ENCODE results near the gene TRIM14.
A peak's percentile ranks its signal among the peaks of the same experiment; 100 is the strongest.

The TRIM14 gene, protein sequence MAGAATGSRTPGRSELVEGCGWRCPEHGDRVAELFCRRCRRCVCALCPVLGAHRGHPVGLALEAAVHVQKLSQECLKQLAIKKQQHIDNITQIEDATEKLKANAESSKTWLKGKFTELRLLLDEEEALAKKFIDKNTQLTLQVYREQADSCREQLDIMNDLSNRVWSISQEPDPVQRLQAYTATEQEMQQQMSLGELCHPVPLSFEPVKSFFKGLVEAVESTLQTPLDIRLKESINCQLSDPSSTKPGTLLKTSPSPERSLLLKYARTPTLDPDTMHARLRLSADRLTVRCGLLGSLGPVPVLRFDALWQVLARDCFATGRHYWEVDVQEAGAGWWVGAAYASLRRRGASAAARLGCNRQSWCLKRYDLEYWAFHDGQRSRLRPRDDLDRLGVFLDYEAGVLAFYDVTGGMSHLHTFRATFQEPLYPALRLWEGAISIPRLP

DNA sequence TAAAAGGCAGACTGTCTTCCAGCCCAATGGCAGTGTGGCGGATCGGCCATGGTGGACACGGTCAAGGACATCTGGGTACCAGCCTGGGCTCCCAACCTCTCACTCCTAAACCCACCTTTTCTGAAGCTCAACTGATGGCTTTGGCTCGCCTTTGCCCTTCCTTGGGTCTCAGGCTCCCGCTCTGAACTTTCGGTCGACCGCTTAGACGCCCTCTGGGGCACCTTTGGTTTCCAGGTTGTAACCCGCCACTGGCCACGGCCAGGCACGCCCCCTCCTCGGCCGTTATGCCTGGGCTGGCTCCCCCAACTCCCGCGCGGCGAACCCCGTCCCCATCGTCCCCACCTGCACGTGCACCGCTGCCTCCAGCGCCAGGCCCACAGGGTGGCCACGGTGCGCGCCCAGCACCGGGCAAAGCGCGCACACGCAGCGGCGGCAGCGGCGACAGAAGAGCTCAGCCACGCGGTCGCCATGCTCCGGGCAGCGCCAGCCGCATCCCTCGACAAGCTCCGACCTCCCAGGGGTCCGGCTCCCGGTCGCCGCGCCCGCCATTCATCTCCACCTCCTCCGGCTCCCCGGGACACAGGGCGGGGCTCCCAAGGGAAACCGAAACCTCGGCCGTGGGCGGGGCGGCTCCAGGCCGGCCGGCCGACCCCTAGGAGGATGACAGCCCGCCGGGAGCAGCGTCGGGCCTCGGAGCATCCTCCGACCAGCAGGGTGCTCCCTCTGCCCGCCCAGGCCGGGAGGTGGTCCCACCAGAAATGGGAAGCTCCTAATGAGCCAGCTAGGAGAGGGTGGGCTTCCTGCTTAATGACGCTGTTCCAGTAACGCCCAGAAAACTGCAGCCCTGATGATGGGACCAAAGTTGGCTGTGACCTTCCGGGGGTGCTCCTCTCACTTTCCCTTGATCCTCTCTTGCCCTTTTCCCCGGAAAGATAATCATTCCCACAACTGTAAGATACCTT, at the start of gene TRIM14:
Gene TRIM14 (minus strand): TSS at position 583 of the 962 bp plus-strand sequence. CDS start 34 bp downstream, at position 549.
- Mint-ChIP-seq H3K9me3 (no peaks in the 10 kb centered on the region), H3K36me3 (ENCODE audit: low read depth) (peaks cover 47% of the 10 kb centered on the region), H3K4me3 (peak within 1 kb of the TSS; percentile 90), H3K27ac (peak within 1 kb of the TSS; percentile 97), H3K27me3 (no peaks in the 10 kb centered on the region), H3K4me1 (ENCODE audit: low read depth) (peaks cover 51% of the 10 kb centered on the region)
- DNase-seq: peak; percentile 79

DNA sequence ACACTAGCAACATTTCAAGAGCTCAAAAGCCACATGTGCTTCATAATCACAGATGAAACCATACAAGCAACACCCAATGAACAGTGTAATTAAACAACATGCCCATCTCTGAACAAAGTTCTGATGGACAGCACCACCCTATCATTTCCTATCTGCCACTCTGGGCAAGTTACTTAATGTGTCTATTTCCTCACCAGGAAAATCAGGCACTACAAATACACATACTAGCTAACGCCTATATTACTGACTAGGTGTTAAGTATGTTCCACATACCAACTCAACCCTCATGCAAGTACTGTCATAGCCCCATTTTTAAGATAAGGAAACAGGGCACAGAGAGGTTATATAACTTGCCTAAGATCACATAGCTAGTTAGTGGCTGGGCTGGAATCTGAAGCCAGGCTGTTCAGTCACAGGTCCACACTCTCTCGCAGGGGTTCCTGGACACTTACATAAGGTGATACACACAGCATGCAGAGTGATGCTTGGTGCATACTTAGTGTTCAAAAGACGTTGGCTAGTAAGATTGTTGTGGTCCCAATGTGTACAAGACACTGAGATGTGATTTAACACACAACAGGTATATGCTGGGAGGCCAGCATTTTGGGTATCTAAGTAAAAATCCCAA, 49.2 kb upstream of the TRIM14 start:
- Mint-ChIP-seq H3K4me1 (ENCODE audit: low read depth) (peaks cover 57% of the 10 kb centered on the region), H3K4me3 (no peak overlapping the region), H3K27ac (no peak overlapping the region), H3K27me3 (no peaks in the 10 kb centered on the region), H3K9me3 (no peaks in the 10 kb centered on the region), H3K36me3 (ENCODE audit: low read depth) (no peaks in the 10 kb centered on the region)
- DNase-seq: no peak

DNA sequence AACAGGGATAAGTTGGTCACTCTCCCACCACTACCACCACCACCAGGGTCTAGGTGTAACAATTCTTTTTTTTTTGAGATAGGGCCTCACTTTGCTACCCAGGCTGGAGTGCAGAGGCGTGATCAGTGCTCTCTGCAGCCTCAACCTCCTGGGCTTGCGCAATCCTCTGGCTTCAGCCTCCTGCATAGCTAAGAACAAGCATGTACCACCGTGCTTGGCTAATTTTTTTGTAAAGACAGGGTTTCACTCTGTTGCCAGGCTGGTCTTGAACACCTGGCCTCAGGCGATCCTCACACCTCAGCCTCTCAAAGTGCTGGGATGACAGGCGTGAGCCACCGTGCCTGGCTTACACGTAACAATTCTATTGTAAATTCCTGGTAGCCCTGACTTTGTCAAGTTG, 45.9 kb upstream of the TRIM14 start:
- no peak overlapping the region for H3K27ac Mint-ChIP-seq
- peaks cover 51% of the 10 kb centered on the region for H3K4me1 Mint-ChIP-seq (ENCODE audit: low read depth)
- DNase-seq: no peak
- no peak overlapping the region for H3K4me3 Mint-ChIP-seq
- H3K36me3 Mint-ChIP-seq (ENCODE audit: low read depth): no peaks in the 10 kb centered on the region
- no peaks in the 10 kb centered on the region for H3K27me3 Mint-ChIP-seq
- no peaks in the 10 kb centered on the region for H3K9me3 Mint-ChIP-seq

DNA sequence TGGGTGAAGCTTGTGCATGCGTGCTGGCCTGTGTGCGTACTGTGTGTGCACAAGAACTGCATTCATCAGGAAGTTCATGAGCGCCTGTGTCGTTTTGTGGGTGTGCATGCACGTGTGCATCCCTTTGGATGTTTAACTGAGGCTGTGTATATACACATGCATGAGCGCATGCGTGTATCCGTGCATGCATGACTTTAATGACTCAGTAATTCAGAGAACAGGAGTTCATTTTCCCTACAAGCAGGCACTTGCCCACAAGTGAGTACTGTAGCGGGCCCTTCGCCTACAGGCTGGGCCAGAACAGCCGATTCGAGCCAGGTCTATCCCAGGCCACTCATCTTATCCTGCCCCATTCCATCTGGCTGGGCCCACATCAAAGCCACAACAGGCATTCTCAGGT, 43.6 kb upstream of the TRIM14 start:
- no peaks in the 10 kb centered on the region for H3K9me3 Mint-ChIP-seq
- no peak overlapping the region for H3K4me3 Mint-ChIP-seq
- peaks cover 43% of the 10 kb centered on the region for H3K4me1 Mint-ChIP-seq (ENCODE audit: low read depth)
- no peaks in the 10 kb centered on the region for H3K36me3 Mint-ChIP-seq (ENCODE audit: low read depth)
- no peak overlapping the region for H3K27ac Mint-ChIP-seq
- no peak for DNase-seq
- H3K27me3 Mint-ChIP-seq: no peaks in the 10 kb centered on the region

DNA sequence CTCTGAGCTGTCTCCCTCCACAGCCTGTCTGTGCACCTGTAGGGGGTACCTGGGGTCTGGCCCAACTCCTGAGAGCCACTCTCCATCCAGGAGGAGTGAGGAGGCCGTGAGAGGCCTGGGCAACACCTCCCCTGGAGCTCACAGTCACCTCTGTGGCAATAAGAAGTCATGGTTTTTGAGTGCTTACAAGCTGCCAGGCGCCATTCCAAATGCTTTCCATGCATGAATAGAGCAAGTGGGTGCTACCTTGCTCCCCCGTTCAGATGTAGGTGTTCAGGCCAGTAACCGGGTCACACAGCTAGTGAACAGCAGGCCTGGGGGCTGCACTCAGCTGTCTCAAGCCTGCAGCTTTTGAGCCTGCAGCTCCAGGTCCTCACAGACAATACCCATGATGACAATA, 42.8 kb upstream of the TRIM14 start:
- Mint-ChIP-seq H3K9me3 (no peaks in the 10 kb centered on the region), H3K4me3 (no peak overlapping the region), H3K4me1 (ENCODE audit: low read depth) (peaks cover 41% of the 10 kb centered on the region), H3K27ac (no peak overlapping the region), H3K36me3 (ENCODE audit: low read depth) (no peaks in the 10 kb centered on the region), H3K27me3 (no peaks in the 10 kb centered on the region)
- DNase-seq: no peak

DNA sequence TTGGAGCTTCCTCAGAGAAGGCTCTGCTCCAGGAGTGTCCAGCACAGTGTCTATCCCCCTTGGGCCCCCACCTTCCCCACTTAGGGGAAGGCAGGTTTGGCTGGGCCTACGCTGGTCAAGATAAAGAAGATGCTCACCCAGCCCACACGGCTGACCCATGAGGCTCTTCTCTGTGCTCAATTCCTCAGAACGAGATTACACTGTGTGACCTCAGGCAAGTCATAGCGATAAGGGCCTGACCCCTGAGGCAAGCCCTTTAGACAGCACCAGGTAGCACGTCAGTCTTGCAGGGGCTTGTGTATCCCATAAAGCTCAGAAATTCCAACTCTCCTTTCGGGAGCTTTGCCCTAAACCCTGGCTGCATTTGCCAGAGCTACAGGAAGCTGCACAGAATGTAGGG, 40.8 kb upstream of the TRIM14 start:
- no peaks in the 10 kb centered on the region for H3K9me3 Mint-ChIP-seq
- no peak overlapping the region for H3K27ac Mint-ChIP-seq
- DNase-seq: no peak
- peaks cover 32% of the 10 kb centered on the region for H3K4me1 Mint-ChIP-seq (ENCODE audit: low read depth)
- H3K27me3 Mint-ChIP-seq: no peaks in the 10 kb centered on the region
- no peak overlapping the region for H3K4me3 Mint-ChIP-seq
- peaks cover 7% of the 10 kb centered on the region for H3K36me3 Mint-ChIP-seq (ENCODE audit: low read depth)

DNA sequence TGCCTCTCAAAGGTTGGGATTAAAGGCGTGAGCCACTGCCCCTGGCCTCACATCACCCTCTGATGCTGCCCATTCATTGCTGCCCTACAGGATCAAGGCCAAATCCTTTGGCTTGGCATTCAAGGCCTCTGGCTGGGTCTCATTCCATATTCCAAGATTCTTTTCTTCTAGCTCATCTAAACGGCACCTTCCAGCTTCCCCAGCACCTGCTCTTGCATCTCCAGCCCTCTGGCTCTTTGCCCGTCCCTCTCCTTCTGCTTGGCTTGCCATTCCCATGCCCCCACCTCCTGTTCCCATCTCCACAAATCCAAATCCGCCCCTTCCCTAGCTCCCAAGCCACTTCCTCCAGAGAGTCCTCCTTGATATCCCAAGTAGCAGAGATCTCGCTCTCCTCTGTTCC, 40.3 kb upstream of the TRIM14 start:
- H3K9me3 Mint-ChIP-seq: no peaks in the 10 kb centered on the region
- H3K4me1 Mint-ChIP-seq (ENCODE audit: low read depth): peaks cover 30% of the 10 kb centered on the region
- H3K4me3 Mint-ChIP-seq: no peak overlapping the region
- H3K27ac Mint-ChIP-seq: no peak overlapping the region
- no peak for DNase-seq
- H3K27me3 Mint-ChIP-seq: no peaks in the 10 kb centered on the region
- H3K36me3 Mint-ChIP-seq (ENCODE audit: low read depth): peaks cover 7% of the 10 kb centered on the region

DNA sequence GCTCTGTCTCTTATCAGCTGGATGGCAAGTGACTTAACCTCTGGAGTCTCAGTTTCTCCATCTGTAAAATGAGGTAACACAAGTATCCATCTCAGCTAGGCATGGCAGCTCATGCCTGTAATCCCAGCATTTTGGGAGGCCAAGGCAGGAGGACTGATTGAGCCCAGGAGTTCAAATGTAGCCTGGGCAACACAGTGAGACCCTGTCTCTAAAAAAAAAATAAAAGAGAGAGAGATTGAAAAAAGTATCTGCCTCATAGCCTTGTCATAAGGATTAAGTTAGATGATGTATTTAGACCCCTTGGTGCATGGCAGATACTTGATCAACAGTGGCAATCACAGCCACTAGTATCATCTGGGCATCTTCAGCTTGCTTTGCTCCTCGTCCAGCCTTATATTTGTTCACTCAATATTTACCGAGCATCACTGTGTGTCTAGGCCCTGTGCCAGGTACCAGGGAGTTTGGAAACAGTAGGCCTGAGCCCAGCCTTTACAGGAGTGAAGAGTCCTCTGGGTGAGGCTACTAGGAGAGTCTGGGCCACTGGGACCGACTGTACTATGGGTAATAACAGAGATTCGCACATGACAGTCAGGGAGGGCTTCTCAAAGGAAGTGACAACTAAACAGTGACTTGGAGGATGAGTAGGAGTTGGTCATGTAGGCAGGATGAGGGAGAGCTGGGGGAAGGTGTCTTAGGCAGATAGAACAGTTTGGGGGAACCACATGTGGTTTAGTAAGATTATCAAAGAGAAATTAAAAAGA, 39.2 kb upstream of the TRIM14 start:
- DNase-seq: no peak
- no peak overlapping the region for H3K4me3 Mint-ChIP-seq
- peak overlapping the region; percentile 45 for H3K27ac Mint-ChIP-seq
- peaks cover 13% of the 10 kb centered on the region for H3K36me3 Mint-ChIP-seq (ENCODE audit: low read depth)
- H3K9me3 Mint-ChIP-seq: no peaks in the 10 kb centered on the region
- H3K27me3 Mint-ChIP-seq: no peaks in the 10 kb centered on the region
- H3K4me1 Mint-ChIP-seq (ENCODE audit: low read depth): peaks cover 20% of the 10 kb centered on the region

DNA sequence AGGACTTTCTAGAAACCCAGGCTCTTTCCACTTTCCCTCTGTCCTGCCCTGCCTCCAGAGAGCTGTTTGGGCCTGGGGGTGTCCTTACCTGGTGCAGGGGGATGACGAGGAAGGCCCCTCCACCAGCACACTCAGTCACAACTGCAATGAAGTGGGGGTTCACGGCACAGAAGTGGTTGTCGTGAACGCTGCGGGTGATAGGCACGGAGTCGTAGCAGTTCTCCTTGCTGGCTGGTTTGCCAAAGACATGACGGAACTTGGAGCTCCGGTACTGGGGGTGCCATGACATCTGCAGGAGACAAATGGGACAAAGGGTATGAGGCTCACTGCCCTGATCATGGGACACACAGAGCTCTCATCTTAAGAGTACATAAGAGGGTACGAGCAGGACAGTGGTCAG, 38.4 kb upstream of the TRIM14 start:
- peaks cover 20% of the 10 kb centered on the region for H3K4me1 Mint-ChIP-seq (ENCODE audit: low read depth)
- peaks cover 14% of the 10 kb centered on the region for H3K36me3 Mint-ChIP-seq (ENCODE audit: low read depth)
- no peak overlapping the region for H3K4me3 Mint-ChIP-seq
- no peaks in the 10 kb centered on the region for H3K27me3 Mint-ChIP-seq
- no peak for DNase-seq
- no peaks in the 10 kb centered on the region for H3K9me3 Mint-ChIP-seq
- H3K27ac Mint-ChIP-seq: no peak overlapping the region

DNA sequence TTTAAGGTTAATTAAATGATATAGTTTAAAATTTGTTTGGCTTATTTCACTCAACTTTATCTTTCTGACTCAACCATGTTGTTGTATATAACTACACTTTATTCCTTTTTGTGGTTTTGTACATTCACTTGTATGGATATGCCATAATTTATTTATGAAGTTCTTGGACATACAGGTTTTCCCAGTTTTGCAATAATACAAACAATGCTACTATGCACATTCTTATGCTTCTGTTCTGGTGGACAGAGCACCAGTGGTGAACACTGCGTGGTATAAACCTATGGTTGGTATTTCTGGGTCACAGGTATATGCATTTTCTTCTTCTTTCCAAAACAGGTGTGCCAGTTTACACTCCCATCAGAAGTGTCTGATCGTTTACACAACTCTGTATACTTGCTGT, 35.7 kb upstream of the TRIM14 start:
- H3K36me3 Mint-ChIP-seq (ENCODE audit: low read depth): peaks cover 14% of the 10 kb centered on the region
- no peak overlapping the region for H3K27ac Mint-ChIP-seq
- H3K4me1 Mint-ChIP-seq (ENCODE audit: low read depth): peaks cover 14% of the 10 kb centered on the region
- H3K4me3 Mint-ChIP-seq: no peak overlapping the region
- no peaks in the 10 kb centered on the region for H3K27me3 Mint-ChIP-seq
- H3K9me3 Mint-ChIP-seq: no peaks in the 10 kb centered on the region
- no peak for DNase-seq

DNA sequence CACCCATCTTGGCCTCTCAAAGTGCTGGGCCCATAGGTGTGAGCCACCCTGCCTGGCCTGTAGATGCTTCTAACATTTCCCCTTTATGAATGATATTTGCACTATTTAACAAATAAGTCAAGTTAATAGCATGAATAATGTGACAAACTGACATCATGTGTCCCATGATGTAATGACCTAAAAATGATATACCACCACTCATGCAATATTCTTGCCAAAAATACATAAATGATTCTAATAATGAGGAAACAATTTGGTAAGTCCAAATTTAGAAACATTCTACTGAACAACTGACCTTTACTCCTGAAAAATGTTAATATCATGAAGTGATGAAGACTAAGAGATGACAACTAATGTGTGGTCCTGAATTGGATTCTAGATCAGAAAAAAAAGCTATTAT, 33.5 kb upstream of the TRIM14 start:
- Mint-ChIP-seq H3K36me3 (ENCODE audit: low read depth) (peaks cover 14% of the 10 kb centered on the region), H3K4me3 (no peak overlapping the region), H3K27ac (no peak overlapping the region), H3K4me1 (ENCODE audit: low read depth) (peaks cover 1% of the 10 kb centered on the region), H3K9me3 (no peaks in the 10 kb centered on the region), H3K27me3 (no peaks in the 10 kb centered on the region)
- DNase-seq: no peak

DNA sequence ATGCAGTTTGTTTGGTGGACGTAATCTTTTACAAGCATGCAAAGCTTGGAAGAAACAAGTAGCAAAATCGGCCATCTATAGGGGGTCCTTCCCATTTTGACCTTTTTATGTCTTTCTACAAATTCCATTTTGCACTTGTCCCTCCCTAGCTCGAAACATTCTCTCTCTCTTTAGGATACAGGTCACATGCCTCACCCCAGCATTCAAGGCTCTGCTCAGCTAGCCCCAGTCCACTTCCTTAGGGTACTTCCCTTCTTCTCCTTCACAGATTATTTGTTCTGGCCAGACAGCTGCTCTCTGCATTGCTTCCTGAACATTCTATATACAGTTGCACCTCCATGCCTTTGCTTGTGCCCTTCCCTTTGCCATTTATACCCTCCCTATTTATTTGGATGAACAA, 31.7 kb upstream of the TRIM14 start:
- no peak for DNase-seq

DNA sequence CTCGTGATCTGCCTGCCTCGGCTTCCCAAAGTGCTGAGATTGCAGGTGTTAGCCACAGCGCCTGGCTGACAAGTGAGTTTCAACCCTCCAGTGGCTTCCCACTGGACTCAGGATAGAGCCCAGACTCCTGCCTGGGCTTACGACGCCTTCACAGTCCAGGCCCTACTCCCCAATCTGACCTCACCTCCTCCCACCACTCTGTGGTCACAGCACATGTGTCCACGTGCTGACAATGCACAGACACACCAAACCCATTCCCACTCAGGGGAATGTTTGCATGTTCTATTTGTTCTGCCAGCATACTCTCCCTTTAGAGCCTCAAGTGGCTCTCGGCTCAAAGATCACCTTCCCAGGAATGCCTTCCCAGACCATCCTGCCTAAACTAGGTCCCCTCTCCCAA, 31.1 kb upstream of the TRIM14 start:
- H3K36me3 Mint-ChIP-seq (ENCODE audit: low read depth): peaks cover 7% of the 10 kb centered on the region
- no peak overlapping the region for H3K27ac Mint-ChIP-seq
- no peak overlapping the region for H3K4me3 Mint-ChIP-seq
- no peaks in the 10 kb centered on the region for H3K9me3 Mint-ChIP-seq
- DNase-seq: no peak
- H3K4me1 Mint-ChIP-seq (ENCODE audit: low read depth): peaks cover 1% of the 10 kb centered on the region
- H3K27me3 Mint-ChIP-seq: no peaks in the 10 kb centered on the region

More for the DNA sequence above, 31.7 kb upstream of the TRIM14 start:
- H3K36me3 Mint-ChIP-seq (ENCODE audit: low read depth): peaks cover 9% of the 10 kb centered on the region
- no peaks in the 10 kb centered on the region for H3K27me3 Mint-ChIP-seq
- H3K4me3 Mint-ChIP-seq: no peak overlapping the region
- H3K4me1 Mint-ChIP-seq (ENCODE audit: low read depth): peaks cover 1% of the 10 kb centered on the region
- H3K9me3 Mint-ChIP-seq: no peaks in the 10 kb centered on the region
- H3K27ac Mint-ChIP-seq: no peak overlapping the region

DNA sequence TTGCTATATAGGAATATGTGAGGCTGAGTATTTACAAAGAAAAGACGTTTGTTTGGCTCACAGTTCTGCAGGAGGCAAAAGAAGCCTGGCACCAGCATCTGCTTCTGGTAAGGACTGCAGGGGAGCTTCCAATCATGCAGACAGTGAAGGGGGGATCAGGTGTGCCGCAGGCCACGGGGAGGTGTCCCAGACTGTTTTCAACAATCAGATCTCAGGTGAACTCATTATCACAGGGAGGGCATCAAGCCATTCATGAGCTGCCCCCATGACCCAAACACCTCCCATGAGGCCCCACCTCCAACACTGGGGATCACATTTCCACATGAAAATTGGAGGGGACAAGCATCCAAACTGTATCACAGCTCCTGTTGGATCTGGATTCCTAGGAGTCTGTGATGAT, 30.4 kb upstream of the TRIM14 start:
- no peak overlapping the region for H3K27ac Mint-ChIP-seq
- H3K27me3 Mint-ChIP-seq: no peaks in the 10 kb centered on the region
- H3K9me3 Mint-ChIP-seq: no peaks in the 10 kb centered on the region
- no peak for DNase-seq
- peaks cover 7% of the 10 kb centered on the region for H3K36me3 Mint-ChIP-seq (ENCODE audit: low read depth)
- peaks cover 1% of the 10 kb centered on the region for H3K4me1 Mint-ChIP-seq (ENCODE audit: low read depth)
- H3K4me3 Mint-ChIP-seq: no peak overlapping the region

Data from activated T-cell treated with anti-CD3 and anti-CD28 coated beads, Interleukin-2, amount 50 U/mL, for 24 hours (primary cell).